ENCODE results near the gene VIPR2.

- TF ChIP-seq SMYD3 (CRISPR knock-in tag; IDR thresholded peaks at IDR 0.05) (no peak), ZFX (CRISPR knock-in tag; IDR thresholded peaks at IDR 0.05; ENCODE audit: low read depth) (no peak), ZNF614 (CRISPR knock-in tag; IDR thresholded peaks at IDR 0.05; ENCODE audit: borderline replicate concordance) (no peak), ZBTB7A (CRISPR knock-in tag; IDR thresholded peaks at IDR 0.05) (no peak), ZNF597 (CRISPR knock-in tag; IDR thresholded peaks at IDR 0.05) (no peak), MYC (CRISPR knock-in tag; IDR thresholded peaks at IDR 0.05; ENCODE audit: borderline replicate concordance) (no peak)
- TF ChIP-seq, protein P1, sequence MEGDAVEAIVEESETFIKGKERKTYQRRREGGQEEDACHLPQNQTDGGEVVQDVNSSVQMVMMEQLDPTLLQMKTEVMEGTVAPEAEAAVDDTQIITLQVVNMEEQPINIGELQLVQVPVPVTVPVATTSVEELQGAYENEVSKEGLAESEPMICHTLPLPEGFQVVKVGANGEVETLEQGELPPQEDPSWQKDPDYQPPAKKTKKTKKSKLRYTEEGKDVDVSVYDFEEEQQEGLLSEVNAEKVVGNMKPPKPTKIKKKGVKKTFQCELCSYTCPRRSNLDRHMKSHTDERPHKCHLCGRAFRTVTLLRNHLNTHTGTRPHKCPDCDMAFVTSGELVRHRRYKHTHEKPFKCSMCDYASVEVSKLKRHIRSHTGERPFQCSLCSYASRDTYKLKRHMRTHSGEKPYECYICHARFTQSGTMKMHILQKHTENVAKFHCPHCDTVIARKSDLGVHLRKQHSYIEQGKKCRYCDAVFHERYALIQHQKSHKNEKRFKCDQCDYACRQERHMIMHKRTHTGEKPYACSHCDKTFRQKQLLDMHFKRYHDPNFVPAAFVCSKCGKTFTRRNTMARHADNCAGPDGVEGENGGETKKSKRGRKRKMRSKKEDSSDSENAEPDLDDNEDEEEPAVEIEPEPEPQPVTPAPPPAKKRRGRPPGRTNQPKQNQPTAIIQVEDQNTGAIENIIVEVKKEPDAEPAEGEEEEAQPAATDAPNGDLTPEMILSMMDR (CRISPR knock-in tag; IDR thresholded peaks at IDR 0.05), result no peak
These were observed 165.6 kb downstream of the VIPR2 start for GRCh38 chr7:158979023-158979529.
